ENCODE data around the gene ADAMTS9.

DNA sequence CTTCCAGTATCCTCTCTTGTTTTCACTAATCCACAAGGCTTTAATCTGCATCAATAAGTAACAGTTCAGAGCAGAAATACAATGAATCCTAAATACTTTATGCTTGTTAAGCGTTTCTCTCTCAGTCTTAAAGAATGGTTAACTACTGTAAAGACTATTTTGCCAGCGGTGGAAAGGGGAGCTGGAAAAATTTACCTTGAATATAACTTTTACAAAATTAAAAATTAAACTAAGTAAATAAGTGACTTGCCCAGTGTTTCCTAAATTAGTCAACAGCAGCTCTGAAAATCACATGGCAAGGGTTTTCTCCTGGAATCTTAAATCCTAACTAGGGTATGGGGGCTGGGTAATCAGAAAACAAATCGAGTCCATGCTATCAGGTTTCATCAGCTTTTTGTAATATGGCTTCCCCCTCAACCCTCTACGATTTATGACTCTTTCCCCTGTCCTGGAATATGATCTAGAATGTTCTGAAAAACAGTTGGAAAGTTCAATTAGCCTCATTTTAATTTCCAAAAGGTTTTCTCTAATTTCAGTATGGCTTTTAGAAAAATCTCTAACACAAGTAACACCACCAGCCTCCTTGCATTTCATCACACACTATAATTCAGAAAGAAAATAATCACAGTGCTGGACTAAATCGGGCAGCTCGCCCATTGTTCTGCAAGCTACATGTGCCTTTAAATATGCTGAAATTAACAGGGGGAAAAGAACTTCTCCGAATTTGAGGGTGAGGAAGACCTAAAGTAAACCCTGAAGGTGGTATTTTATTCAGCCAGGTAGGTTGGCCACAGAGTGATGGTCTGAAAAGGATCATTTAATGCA lies 133.5 kb downstream of the ADAMTS9 start:
- TF ChIP-seq GATA2 (IDR thresholded peaks at IDR 0.05; ENCODE audit: low read depth, low read length) (no peak), GATA3 (IDR thresholded peaks at IDR 0.05; ENCODE audit: low read depth, low read length) (no peak)

Data from SH-SY5Y (cell line).